Smooth muscle cell of the brain vasculature (primary cell): ENCODE measurements around the gene XRCC4.
"Not testable (repeated sequence)": the region's sequence is repeated elsewhere in the genome, so short reads cannot be mapped to it uniquely, and the experiment has no call there.

Experiments
- DNase-seq: peaks from one replicate; pipeline ENCODE4 v3.0.0-alpha.2; 2012; ENCODE audit warnings: low read depth, low spot score

The XRCC4 gene

GRCh38 chr5:83115816-83116215, 38.5 kb downstream of the XRCC4 start:
- DNase-seq, result no peak

DNA sequence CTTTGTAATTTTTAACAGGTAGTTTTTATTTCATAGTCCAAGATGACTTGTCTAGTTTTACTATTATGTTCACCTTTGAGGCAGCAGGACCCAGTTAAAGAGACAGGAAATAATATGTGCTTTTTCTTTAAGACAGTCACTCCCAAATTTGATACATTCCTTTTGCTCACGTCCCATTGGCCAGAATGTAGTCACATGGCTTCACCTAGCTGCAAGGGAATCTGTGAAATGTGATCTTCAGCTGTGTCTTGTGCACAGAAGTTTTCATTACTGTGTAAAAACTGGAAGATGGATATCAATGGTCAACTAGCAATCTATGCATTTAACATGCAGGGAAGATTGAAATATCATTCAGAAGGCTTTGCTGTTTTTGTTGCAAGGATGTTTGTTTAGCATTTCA, 41.1 kb downstream of the XRCC4 start:
- no peak for DNase-seq

DNA sequence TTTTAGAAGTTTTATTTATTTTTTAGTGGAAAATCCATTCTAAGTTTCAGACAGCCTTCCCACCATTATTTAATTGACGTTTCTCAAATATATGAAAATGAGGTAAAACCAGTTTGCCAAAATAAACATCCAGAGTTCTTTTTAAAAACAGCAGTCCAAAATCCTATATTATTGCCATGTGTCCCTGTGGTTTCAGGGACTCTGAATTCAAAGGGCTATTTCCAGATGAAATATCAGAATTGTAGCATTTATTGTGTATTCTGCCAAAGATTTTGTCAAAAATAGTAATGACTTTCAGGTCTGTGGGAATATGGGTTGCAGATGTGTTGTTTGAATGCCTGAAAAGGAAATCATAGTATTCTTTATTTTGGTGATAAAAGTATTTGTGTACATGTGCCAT, 41.6 kb downstream of the XRCC4 start:
- no peak for DNase-seq

DNA sequence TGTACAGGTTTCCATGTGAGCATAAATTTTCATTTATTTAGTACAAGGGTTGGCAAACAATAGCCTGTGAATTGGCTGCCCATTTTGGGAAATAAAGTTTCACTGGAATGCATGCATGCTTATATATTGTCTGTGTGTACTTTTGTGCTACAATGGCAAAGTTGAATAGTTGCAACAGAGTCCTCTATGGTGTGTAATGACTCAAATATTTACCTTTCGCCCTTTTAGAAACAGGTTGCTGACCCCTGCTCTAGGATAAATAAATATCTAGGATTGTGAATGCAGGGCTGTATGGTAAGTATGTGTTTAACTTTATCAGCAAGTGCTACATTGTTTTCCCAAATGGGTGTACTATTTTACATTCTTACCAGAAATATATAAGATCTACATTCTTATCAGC, 47.2 kb downstream of the XRCC4 start:
- no peak for DNase-seq

DNA sequence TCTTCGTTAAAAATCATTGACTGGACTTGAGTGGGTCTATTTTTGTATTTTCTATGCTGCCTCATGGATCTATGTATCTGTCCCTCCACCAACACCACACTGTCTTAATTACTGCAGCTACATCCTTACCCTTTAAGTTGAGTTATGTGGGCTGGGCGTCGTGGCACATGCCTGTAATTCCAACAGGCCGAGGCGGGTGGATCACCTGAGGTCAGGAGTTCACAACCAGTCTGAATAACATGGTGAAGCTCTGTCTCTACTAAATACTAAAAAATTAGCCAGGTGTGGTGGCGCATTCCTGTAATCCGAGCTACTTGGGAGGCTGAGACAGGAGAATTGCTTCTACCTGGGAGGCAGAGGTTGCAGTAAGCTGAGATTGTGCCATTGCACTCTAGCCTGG, 48.2 kb downstream of the XRCC4 start:
- DNase-seq, result no peak

GRCh38 chr5:83126501-83126900, 49.2 kb downstream of the XRCC4 start:
- DNase-seq, result no peak

GRCh38 chr5:83133797-83134196, 56.5 kb downstream of the XRCC4 start:
- no peak for DNase-seq

GRCh38 chr5:83142526-83142925, 65.2 kb downstream of the XRCC4 start:
- DNase-seq, result no peak

DNA sequence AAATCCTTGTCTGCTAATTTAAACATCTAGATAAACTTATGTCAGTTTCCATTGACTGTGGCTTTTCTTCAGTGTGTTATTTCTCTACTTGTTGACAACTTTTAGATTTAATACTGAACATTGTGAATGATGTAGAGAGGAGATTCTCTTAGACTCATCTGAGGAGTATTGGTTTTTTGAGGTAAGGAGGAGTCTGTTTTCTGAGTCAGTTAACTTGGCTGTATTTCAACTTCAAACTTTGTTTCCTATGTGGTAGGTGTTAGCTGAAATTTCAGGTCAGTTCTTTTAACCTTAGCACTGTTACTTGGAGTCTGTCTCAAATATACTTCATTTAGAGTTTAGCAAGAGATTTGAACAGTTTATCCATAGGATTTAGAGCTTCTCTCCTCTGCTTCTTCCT, 67.9 kb downstream of the XRCC4 start:
- no peak for DNase-seq

GRCh38 chr5:83145882-83146331, 68.6 kb downstream of the XRCC4 start:
- no peak for DNase-seq

- DNase-seq, result no peak
Measured at GRCh38 chr5:83146441-83146840, 69.1 kb downstream of the XRCC4 start.

DNA sequence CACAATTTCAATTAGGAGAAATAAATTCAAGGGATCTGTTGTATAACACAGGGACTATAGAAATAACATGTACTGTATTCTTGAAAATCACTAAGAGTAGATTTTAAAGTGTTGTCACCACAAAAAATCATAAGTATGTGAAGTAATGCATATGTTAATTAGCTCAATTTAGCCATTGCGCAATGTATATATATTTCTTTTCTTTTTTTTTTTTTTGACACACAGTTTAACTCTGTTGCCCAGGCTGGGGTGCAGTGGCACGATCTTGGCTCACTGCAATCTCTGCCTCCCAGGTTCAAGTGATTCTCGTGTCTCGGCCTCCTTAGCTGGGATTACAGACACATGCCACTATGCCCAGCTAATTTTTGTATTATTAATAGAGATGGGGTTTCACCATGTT, 70.2 kb downstream of the XRCC4 start:
- DNase-seq, result no peak

DNA sequence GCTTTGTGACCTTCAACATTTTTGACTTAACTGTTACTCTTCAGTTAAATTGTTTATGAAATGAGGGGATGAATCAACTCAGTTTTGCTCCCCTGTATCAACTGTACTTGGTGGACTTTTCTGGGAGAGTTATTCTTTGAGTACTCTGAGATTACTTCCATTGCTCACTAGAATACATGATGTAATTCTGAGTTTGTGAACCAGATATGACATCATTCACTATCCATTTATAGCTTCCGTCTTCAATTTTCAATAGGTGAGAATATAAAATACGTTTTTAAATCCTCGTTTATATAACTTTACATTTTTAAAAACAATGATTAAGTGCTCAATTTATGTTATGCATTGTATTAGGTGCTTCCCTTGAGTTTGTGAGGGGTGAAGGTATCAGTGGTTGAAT, 71.0 kb downstream of the XRCC4 start:
- no peak for DNase-seq

GRCh38 chr5:83149671-83150070, 72.3 kb downstream of the XRCC4 start:
- peak; percentile 71 for DNase-seq

DNA sequence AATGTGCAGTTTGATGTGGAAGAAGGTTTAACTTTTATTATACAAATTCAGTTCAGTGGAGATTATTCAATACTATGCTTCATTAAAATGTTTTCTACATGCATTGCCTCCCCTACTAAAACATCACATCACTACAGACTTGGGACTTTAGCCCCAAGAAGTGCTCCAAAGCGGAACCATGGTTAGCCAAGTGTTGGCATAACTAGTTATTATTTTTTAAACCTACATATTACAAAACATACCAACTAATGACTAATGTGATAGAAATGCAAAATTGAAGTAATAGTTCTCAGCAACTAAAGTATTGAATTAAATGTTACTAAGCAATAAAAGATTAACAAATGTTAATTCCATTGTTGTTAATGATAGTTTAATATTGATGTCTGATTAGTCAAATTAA, 74.5 kb downstream of the XRCC4 start:
- DNase-seq, result no peak

GRCh38 chr5:83152996-83153395, 75.6 kb downstream of the XRCC4 start:
- DNase-seq, result not testable (repeated sequence)

GRCh38 chr5:83156001-83156400, 78.7 kb downstream of the XRCC4 start:
- no peak for DNase-seq

DNA sequence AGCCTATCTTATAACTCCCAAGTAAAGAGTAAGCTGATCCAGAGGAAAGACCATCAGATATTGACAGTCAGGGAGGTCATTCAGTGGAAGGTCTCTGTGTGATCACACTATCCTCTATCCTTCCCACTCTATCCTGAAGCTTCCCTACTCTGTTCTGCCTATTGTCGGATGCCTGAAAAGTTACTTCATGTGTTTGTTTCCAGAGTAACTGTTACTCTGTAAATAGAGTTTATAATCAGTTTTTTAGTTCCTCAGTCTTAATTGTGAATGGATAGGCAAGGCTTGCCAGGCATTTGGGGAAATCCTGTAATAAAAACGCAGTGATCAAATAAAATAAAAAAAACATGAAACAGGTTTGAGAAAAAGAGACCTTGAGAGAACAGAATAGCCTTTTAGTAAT, 79.8 kb downstream of the XRCC4 start:
- DNase-seq, result no peak

GRCh38 chr5:83162601-83163000, 85.3 kb downstream of the XRCC4 start:
- no peak for DNase-seq

DNA sequence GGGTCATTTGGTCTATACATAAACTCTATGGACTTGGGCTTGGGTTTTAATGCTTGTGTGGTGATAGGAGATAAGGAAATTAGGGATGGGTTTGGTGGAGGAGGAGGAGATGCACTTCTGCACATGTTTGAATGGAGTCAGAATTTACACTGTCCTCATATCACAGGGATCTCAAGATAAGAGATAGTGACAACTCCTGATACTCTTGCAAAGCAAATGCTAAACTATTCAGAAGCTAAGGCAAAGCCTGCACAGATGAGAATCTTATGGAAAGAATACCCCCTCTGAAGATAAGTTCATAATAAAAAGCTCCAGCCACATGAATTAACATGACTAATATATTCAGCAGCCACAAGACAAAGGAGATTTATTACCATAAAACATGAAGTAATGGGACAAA, 90.2 kb downstream of the XRCC4 start:
- no peak for DNase-seq

GRCh38 chr5:83169571-83170337, 92.4 kb downstream of the XRCC4 start:
- DNase-seq, result no peak

DNA sequence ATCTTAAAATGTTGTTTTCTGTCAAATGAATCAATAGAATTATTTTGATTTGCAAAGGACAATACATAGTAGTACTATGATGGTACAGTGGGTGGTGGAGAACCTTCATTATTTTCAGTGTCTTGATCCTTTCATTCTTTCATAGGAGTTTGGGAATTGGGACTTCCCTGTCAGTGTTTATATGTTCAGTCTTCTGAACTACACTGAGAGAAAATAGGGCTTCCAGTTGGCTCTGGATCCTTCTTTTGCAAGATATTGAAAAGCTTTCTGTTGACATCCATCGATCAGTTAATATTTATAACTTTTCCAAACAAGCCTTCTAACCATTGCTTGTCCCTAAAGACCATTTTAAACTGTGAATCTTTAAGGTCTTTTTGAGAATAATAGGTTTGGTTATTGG, 94.7 kb downstream of the XRCC4 start:
- DNase-seq, result no peak

- DNase-seq, result no peak
Measured at GRCh38 chr5:83172655-83173054, 95.3 kb downstream of the XRCC4 start.

DNA sequence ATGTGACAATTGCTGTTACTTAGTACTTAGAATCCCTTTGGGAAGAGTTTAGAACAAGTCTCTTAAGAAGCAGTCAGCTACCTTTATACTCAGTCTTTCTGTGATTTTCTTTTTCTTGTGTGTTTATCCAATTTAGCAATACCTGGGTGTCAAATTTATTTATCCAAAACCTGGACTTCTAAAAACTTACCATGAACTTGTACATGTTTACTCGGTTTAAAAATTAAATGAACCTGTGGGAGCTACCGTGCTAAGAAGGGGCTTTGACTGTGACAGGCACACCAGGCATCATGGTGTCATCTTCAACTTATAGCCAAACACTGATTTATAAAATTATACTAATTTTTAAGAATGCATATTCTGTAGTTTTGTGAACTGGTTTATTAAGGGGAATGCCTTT, 96.5 kb downstream of the XRCC4 start:
- DNase-seq, result no peak
